HepG2 (cell line): ENCODE results near the gene TAMALIN. TPM values are rescaled to one million over a fixed set of nuclear protein-coding genes. Genes with fewer than 3 reads are reported as not detected.

ENCODE experiments used
- CC2D1A ChIP-seq: sonication (generic); formaldehyde crosslinking; IDR thresholded peaks from 2 replicates; pipeline ENCODE4 v1.8.1; 2023; ENCODE audit warnings: mild to moderate bottlenecking, missing genetic modification reagents
- FOXA1 ChIP-seq, 2 experiments: fragments of 450-650 bp in 1 of 2; sonication (generic) in 1 of 2; formaldehyde crosslinking in 1 of 2; IDR thresholded peaks; 2 replicates each; pipeline versions ENCODE4 v1.4.0 to v1.6.1; 2016 to 2020; ENCODE audit warnings: missing genetic modification reagents in 1 of 2
- GATAD2A ChIP-seq: IDR thresholded peaks from 2 replicates; pipeline ENCODE4 v1.6.1; 2016
- HDAC6 ChIP-seq: fragments of 200-600 bp; sonication (generic); IDR thresholded peaks from 2 replicates; pipeline ENCODE4 v1.7.0; 2017; ENCODE audit warnings: mild to moderate bottlenecking, antibody characterized with exemption, low read length, low read depth
- HIVEP1 ChIP-seq: sonication (generic); formaldehyde crosslinking; IDR thresholded peaks from 2 replicates; pipeline ENCODE4 v1.4.0; 2020; ENCODE audit warnings: mild to moderate bottlenecking, missing genetic modification reagents
- HMG20A ChIP-seq: IDR thresholded peaks from 2 replicates; pipeline ENCODE4 v1.6.1; 2016; ENCODE audit warnings: borderline replicate concordance
- KAT7 ChIP-seq: IDR thresholded peaks from 2 replicates; pipeline ENCODE4 v1.6.1; 2018; ENCODE audit warnings: borderline replicate concordance, missing compliant biosample characterization
- KLF11 ChIP-seq: IDR thresholded peaks from 2 replicates; pipeline ENCODE4 v1.6.1; 2016; ENCODE audit warnings: missing compliant biosample characterization
- NFYB ChIP-seq: sonication (generic); formaldehyde crosslinking; IDR thresholded peaks from 2 replicates; pipeline ENCODE4 v1.4.0; 2020; ENCODE audit warnings: missing genetic modification reagents
- NPAS2 ChIP-seq: sonication (generic); formaldehyde crosslinking; IDR thresholded peaks from 2 replicates; pipeline ENCODE4 v1.8.0; 2022; ENCODE audit warnings: mild to moderate bottlenecking, missing genetic modification reagents, borderline replicate concordance
- PAF1 ChIP-seq: IDR thresholded peaks from 2 replicates; pipeline ENCODE4 v1.6.1; 2016; ENCODE audit warnings: missing genetic modification reagents, missing compliant biosample characterization
- PHF21A ChIP-seq: sonication (generic); formaldehyde crosslinking; IDR thresholded peaks from 2 replicates; pipeline ENCODE4 v1.5.0; 2020; ENCODE audit warnings: mild to moderate bottlenecking, missing genetic modification reagents
- PLRG1 ChIP-seq: fragments of 450-650 bp; conservative IDR thresholded peaks from 2 replicates; pipeline ENCODE4 v1.6.1; 2016
- SP2 ChIP-seq: sonication (generic); formaldehyde crosslinking; IDR thresholded peaks from 2 replicates; pipeline ENCODE4 v1.5.1; 2020; ENCODE audit warnings: mild to moderate bottlenecking, missing genetic modification reagents
- ZNF101 ChIP-seq: sonication (generic); formaldehyde crosslinking; IDR thresholded peaks from 2 replicates; pipeline ENCODE4 v1.4.0; 2020; ENCODE audit warnings: mild to moderate bottlenecking, low read depth, missing genetic modification reagents, borderline replicate concordance
- ZNF207 ChIP-seq: fragments of 450-650 bp; IDR thresholded peaks from 2 replicates; pipeline ENCODE4 v1.6.1; 2016; ENCODE audit warnings: antibody characterized with exemption, borderline replicate concordance
- ZNF30 ChIP-seq: sonication (generic); formaldehyde crosslinking; IDR thresholded peaks from 2 replicates; pipeline ENCODE4 v1.5.0; 2020; ENCODE audit warnings: mild to moderate bottlenecking, missing genetic modification reagents
- ZNF430 ChIP-seq: sonication (generic); formaldehyde crosslinking; IDR thresholded peaks from 2 replicates; pipeline ENCODE4 v1.9.0; 2021; ENCODE audit warnings: mild to moderate bottlenecking, missing genetic modification reagents
- ZNF446 ChIP-seq: sonication (generic); formaldehyde crosslinking; IDR thresholded peaks from 2 replicates; pipeline ENCODE4 v1.5.0; 2020; ENCODE audit warnings: mild to moderate bottlenecking, missing genetic modification reagents
- ZNF607 ChIP-seq: sonication (generic); formaldehyde crosslinking; IDR thresholded peaks from 2 replicates; pipeline ENCODE4 v1.5.1; 2020; ENCODE audit warnings: missing genetic modification reagents, mild to moderate bottlenecking, borderline replicate concordance
- ZNF737 ChIP-seq: sonication (generic); formaldehyde crosslinking; IDR thresholded peaks from 2 replicates; pipeline ENCODE4 v1.5.0; 2020; ENCODE audit warnings: missing genetic modification reagents, mild to moderate bottlenecking, borderline replicate concordance
- ZNF782 ChIP-seq: sonication (generic); formaldehyde crosslinking; IDR thresholded peaks from 2 replicates; pipeline ENCODE4 v1.4.0; 2020; ENCODE audit warnings: missing genetic modification reagents, mild to moderate bottlenecking, borderline replicate concordance
- ZNF891 ChIP-seq: sonication (generic); formaldehyde crosslinking; IDR thresholded peaks from 2 replicates; pipeline ENCODE4 v1.5.0; 2020; ENCODE audit warnings: mild to moderate bottlenecking, missing genetic modification reagents
- polyA plus RNA-seq, 8 experiments: library from polyadenylated mRNA; depleted of rRNA in 3 of 8; stranded (reverse) in 7 of 8; unstranded in 1 of 8; fragments of >200 nt; fragmentation: Illumina TruSeq in 4 of 8; extraction: Trizol in 4 of 8; gene quantifications; 2 replicates each; pipeline versions ENCODE4 v1.2.1 to v1.2.3, GENCODE V29; 2011 to 2016; ENCODE audit warnings: low read depth in 4 of 8, missing spikeins in 1 of 8, mixed read lengths in 1 of 8; ENCODE audit not compliant: insufficient read depth in 1 of 8
- total RNA-seq, 5 experiments: library from RNA; depleted of rRNA; stranded (reverse); fragments of >200 nt; fragmentation: Illumina TruSeq; extraction: Trizol; gene quantifications; 2 replicates each; pipeline ENCODE4 v1.2.3, GENCODE V29; 2016; ENCODE audit warnings: low read depth in 1 of 5
- TF ChIP-seq, protein P1 (sequence below): sonication (generic); formaldehyde crosslinking; IDR thresholded peaks from 2 replicates; pipeline ENCODE4 v1.9.0; 2021; ENCODE audit warnings: missing genetic modification reagents, borderline replicate concordance
- TF ChIP-seq, protein P2 (sequence below): sonication (generic); formaldehyde crosslinking; IDR thresholded peaks from 2 replicates; pipeline ENCODE4 v1.5.0; 2020; ENCODE audit warnings: mild to moderate bottlenecking, missing genetic modification reagents

TAMALIN gene
- total and polyA plus RNA-seq, 2 of the 13 experiments (the other 11 are each of a cell fraction or from before 2014, with no cell fraction given) = 2.9 to 10.9 TPM

DNA sequence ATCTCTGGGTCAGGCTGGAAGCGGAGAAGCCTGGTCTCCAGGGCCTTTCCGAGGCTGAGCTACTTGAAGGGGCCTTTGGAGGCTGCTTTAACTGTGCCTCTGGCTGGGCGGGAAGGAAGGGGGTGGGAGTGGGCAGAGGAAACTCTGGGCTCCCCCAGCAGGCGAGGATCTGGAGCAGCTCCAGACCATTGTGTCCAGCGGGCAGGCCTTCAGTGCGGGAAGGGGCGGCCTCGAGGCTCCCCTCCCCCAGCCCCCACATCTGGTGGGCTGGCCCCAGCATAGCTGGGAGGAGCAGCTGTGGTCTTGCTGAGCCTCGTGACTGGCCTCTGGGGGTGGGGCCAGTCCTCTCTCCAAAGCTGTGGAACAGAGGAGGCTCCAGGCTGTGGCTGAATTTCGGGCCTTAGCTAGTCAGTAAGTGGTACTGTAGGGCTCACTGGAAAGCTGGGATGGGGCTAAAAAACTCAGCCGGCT is 3.4 kb downstream of the TAMALIN start (continued):
- TF ChIP-seq PAF1 (CRISPR knock-in tag) (no peak), ZNF207 (no peak), ZNF101 (CRISPR knock-in tag) (no peak), NFYB (no peak), SP2 (CRISPR knock-in tag) (no peak), ZNF737 (CRISPR knock-in tag) (no peak), CC2D1A (CRISPR knock-in tag) (no peak), ZNF782 (CRISPR knock-in tag) (no peak), ZNF430 (CRISPR knock-in tag) (peak; percentile 68; the same call in 1 of the 2 replicates), ZNF607 (CRISPR knock-in tag) (no peak), GATAD2A (peak; percentile 55; the same call in 1 of the 2 replicates), FOXA1 (IDR thresholded peaks at IDR 0.05) (no peak), FOXA1 (CRISPR knock-in tag; IDR thresholded peaks at IDR 0.05) (no peak), NPAS2 (CRISPR knock-in tag) (no peak), ZNF30 (CRISPR knock-in tag) (no peak), HIVEP1 (no peak), HDAC6 (no peak), KLF11 (no peak), ZNF891 (CRISPR knock-in tag) (no peak), PHF21A (no peak), KAT7 (CRISPR knock-in tag) (0 out of 2 replicates have a peak, but pooled peaks have one; percentile 27), PLRG1 (no peak), ZNF446 (CRISPR knock-in tag) (no peak), HMG20A (CRISPR knock-in tag) (no peak)
- TF ChIP-seq, protein P1, sequence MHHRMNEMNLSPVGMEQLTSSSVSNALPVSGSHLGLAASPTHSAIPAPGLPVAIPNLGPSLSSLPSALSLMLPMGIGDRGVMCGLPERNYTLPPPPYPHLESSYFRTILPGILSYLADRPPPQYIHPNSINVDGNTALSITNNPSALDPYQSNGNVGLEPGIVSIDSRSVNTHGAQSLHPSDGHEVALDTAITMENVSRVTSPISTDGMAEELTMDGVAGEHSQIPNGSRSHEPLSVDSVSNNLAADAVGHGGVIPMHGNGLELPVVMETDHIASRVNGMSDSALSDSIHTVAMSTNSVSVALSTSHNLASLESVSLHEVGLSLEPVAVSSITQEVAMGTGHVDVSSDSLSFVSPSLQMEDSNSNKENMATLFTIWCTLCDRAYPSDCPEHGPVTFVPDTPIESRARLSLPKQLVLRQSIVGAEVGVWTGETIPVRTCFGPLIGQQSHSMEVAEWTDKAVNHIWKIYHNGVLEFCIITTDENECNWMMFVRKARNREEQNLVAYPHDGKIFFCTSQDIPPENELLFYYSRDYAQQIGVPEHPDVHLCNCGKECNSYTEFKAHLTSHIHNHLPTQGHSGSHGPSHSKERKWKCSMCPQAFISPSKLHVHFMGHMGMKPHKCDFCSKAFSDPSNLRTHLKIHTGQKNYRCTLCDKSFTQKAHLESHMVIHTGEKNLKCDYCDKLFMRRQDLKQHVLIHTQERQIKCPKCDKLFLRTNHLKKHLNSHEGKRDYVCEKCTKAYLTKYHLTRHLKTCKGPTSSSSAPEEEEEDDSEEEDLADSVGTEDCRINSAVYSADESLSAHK (CRISPR knock-in tag) = no peak
- TF ChIP-seq, protein P2, sequence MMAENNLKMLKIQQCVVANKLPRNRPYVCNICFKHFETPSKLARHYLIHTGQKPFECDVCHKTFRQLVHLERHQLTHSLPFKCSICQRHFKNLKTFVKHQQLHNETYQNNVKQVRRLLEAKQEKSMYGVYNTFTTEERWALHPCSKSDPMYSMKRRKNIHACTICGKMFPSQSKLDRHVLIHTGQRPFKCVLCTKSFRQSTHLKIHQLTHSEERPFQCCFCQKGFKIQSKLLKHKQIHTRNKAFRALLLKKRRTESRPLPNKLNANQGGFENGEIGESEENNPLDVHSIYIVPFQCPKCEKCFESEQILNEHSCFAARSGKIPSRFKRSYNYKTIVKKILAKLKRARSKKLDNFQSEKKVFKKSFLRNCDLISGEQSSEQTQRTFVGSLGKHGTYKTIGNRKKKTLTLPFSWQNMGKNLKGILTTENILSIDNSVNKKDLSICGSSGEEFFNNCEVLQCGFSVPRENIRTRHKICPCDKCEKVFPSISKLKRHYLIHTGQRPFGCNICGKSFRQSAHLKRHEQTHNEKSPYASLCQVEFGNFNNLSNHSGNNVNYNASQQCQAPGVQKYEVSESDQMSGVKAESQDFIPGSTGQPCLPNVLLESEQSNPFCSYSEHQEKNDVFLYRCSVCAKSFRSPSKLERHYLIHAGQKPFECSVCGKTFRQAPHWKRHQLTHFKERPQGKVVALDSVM (CRISPR knock-in tag) = peak; percentile 39; the same call in 1 of the 2 replicates
